Gastrocnemius medialis (tissue), 4 donors: ENCODE results near the gene PSTPIP1.

Source experiments
- POLR2A ChIP-seq, 2 donors: fragments of 450-650 bp; IDR thresholded peaks; one replicate each; pipeline ENCODE4 v1.6.1; 2017; ENCODE audit warnings: antibody characterized with exemption in 2 of 2, mild to moderate bottlenecking in 2 of 2, moderate library complexity in 2 of 2
- TF ChIP-seq, protein P1 (sequence below), 5 experiments: fragments of 450-650 bp in 3 of 5; fragments of 200-600 bp in 2 of 5; sonication (generic) in 2 of 5; IDR thresholded peaks in 4 of 5; conservative IDR thresholded peaks in 1 of 5; 1 replicate in 4 of 5; 2 replicates in 1 of 5; pipeline ENCODE4 v1.5.1; 2016 to 2019; ENCODE audit warnings: antibody characterized with exemption in 5 of 5, mild to moderate bottlenecking in 3 of 5, moderate library complexity in 3 of 5

- TF ChIP-seq, protein P1, sequence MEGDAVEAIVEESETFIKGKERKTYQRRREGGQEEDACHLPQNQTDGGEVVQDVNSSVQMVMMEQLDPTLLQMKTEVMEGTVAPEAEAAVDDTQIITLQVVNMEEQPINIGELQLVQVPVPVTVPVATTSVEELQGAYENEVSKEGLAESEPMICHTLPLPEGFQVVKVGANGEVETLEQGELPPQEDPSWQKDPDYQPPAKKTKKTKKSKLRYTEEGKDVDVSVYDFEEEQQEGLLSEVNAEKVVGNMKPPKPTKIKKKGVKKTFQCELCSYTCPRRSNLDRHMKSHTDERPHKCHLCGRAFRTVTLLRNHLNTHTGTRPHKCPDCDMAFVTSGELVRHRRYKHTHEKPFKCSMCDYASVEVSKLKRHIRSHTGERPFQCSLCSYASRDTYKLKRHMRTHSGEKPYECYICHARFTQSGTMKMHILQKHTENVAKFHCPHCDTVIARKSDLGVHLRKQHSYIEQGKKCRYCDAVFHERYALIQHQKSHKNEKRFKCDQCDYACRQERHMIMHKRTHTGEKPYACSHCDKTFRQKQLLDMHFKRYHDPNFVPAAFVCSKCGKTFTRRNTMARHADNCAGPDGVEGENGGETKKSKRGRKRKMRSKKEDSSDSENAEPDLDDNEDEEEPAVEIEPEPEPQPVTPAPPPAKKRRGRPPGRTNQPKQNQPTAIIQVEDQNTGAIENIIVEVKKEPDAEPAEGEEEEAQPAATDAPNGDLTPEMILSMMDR (IDR thresholded peaks at IDR 0.05 in 4 of 5, conservative IDR thresholded peaks at IDR 0.05 in 1 of 5): no peak
- TF ChIP-seq POLR2A (IDR thresholded peaks at IDR 0.05): no peak
These were observed 16.2 kb upstream of the PSTPIP1 start for GRCh38 chr15:76978522-76979330.
